Measurements from ENCODE around the gene WDR7.
"Not testable (repeated sequence)": the region's sequence is repeated elsewhere in the genome, so short reads cannot be mapped to it uniquely, and the experiment has no call there.

The WDR7 gene

GRCh38 chr18:56650944-56651770 lies at the start of gene WDR7:
TSS of gene WDR7 (plus strand) at chr18:56651359. CDS start at chr18:56672516, 21,157 bp downstream.
- DNase-seq = peak; percentile 98

DNA sequence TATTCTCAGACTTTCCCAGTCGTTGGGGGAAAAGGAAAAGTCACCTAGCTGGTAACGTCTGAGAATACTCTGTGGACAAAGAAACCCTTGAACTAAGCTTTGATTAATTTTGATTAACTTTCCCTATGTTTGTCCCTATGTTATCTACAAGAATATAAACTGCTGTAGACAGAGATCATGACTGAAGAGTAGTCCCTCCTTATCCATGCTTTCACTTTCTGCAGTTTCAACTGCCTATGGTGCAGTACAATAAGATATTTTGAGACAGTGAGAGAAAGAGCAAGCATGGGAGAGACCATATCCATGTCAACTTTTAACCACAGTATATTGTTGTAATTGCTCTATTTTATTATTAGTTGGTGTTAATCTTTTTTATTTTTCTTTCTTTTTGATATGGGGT lies 44.5 kb upstream of the WDR7 start:
- no peak for DNase-seq

DNA sequence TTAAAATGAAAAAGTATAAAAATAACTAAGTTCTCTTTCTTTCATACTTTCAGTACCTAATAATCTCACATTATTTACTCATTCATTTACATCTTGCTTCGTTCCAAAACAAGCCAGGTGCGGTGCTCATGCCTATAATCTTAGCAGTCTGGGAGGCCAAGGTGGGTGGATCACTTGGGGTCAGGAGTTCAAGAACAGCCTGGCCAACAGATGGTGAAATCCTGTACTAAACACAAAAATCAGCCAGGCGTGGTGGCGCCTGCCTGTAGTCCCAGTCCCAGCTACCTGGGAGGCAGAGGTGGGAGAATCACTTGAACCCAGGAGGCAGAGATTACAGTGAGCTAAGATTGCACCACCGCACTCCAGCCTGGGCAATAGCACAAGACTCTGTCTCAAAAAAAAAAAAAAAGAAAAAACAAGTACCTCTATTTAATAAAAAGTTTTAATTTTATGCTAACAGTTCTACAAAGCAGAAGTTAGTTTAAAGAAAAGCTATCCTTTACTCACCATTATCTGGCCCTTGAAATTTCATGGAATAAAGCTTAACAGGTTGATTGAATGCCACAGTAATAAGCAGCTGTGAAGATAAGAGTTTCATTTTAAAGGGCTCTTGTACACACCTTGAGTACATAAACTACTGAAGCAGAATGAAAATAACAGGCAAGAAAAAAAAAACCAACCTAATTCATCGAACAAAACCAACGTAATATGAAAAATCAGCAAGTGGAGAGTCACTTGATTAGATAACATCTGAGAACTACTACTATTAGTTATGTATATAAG lies 35.2 kb upstream of the WDR7 start:
- no peak for DNase-seq

GRCh38 chr18:56627991-56628390 lies 23.2 kb upstream of the WDR7 start:
- DNase-seq = no peak

DNA sequence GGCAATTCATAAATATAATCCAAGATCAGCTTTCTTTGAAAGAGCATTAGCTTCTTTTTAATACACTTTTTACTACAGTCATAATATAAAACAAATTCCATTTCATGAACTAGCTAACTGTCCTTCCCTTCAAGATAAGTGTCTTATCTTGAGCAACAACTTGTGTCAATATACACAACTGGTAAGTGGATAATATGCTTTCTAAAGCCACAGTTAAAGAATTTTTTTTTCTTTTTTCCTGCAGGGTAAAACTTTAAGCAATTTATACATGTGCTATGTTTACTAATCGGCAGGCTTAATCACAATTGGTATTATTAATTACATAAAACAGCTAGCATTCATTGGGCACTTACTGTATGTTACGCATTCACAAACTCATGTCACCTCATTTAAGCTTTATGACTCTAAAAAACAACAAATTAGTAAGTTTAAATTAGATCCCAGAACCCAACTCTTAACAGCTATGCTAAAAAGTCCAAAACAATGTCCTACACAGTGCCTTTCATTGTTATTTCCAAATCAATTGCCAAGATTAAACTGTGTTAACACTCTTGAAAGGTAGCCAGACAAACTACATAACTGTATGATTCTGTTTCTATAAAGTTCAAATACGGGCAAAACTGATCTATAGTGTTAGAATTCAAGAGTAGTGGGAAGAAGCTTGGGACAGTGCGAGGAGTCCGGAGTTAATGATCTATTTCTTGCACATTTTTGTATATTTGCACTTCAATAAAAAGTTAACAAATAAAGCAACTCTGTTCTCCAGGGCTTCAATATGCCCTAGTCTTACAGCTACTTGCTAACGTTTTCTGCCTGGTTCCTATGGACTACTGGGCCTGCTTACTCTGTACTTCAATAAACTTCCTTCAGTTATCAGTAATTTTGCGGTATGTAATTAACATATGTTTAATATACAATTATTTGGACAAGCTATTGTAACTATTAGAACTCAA lies 18.8 kb upstream of the WDR7 start:
- DNase-seq = no peak

GRCh38 chr18:56635007-56635406 lies 16.2 kb upstream of the WDR7 start:
- DNase-seq = no peak

DNA sequence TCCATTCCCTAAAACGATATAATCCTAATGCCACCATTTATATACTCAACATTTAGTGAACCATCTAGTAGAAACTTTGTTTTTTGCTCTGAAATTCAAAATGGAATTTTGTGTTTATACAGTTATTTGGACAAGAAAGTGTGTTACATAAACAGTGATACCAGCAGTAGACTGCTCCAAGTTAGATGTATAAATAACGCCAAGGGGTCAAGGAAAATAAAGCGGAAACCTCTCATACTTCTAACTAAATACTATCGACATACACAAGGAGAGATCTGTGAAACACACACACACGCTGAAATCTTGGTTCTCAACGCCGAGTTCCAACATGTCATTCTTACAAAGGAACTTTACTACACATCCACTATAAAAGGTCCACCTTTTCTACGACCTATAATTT lies 14.0 kb upstream of the WDR7 start:
- no peak for DNase-seq

GRCh38 chr18:56637711-56638231 lies 13.4 kb upstream of the WDR7 start:
- DNase-seq = no peak

GRCh38 chr18:56638232-56639103 lies 12.7 kb upstream of the WDR7 start, which contains the start of gene TXNL1:
TSS of gene TXNL1 (minus strand) at chr18:56638592. CDS start at chr18:56638440, 152 bp downstream.
- DNase-seq = peak; percentile 99

- no peak for DNase-seq
These were observed 12.1 kb upstream of the WDR7 start for GRCh38 chr18:56639104-56639381.

DNA sequence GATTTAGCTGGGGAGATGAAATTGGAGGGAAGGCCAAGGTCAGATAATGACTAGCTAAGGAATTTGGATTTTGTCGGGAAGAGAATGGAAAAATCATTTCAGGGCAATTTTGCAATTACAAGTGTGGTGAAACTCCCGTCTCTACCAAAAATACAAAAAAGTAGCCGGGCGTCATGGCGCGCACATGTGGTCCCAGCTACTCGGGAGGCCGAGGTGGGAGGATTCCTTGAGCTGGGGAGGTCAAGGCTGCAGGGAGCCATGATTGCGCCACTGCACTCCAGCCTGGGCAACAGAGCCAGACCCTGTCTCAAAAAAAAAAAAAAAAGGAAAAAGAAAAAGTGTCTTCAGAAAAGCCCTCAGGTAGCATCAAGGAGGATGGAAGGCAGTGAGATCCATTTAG lies 11.6 kb upstream of the WDR7 start:
- no peak for DNase-seq

DNA sequence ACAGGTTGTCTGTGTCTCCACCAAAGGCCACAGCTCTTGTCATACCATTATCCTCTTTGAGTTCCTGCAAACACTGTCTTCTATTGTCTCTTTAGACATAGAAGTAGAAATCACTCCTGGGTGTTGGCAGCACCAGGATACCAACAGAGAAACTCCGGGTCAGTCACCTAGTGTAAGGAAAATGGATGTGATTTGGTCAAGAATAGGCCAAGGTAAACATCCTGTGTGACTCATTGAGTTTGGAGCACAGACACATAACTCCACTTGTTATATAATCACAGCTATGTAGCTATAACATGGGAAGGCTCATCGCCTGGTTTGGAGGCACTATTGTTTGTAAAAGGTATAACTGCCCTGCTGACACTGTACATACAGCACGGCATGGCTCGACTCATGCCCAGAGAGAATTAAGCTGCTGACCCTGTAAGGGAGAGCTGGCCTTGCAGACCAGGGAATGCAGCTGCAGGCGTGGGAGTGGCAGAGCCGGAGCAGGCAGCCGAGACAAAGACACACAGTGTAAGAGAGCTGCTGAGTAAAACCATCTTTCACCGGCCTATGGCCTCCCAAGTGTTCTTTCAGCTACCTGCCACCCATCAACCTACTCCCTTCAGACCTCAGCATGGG lies 9.3 kb upstream of the WDR7 start:
- DNase-seq = peak; percentile 54

DNA sequence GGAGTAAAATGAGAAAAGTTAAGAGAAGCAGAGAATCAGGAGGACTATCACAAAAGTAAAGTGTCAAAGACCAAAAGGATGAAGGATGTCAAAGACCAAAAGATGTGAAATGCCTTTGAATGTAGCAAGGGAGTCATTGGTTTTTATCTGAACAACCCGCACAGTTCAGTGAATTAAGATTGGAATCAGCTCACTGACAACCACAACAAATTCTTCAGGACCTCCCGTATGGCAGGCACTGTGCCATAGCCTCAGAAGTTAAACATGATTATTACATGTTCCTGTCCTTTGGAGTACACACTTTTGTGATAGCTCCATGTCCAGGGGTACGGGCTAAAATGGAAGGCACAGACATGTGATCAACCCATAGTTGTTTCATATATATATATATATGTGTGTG lies 7.8 kb upstream of the WDR7 start:
- DNase-seq = no peak

GRCh38 chr18:56645415-56646016 lies 5.6 kb upstream of the WDR7 start:
- peak; percentile 17 for DNase-seq

- DNase-seq = no peak
These were observed 4.1 kb upstream of the WDR7 start for GRCh38 chr18:56647071-56647470.

GRCh38 chr18:56647951-56648893 lies 2.9 kb upstream of the WDR7 start:
- DNase-seq = no peak

DNA sequence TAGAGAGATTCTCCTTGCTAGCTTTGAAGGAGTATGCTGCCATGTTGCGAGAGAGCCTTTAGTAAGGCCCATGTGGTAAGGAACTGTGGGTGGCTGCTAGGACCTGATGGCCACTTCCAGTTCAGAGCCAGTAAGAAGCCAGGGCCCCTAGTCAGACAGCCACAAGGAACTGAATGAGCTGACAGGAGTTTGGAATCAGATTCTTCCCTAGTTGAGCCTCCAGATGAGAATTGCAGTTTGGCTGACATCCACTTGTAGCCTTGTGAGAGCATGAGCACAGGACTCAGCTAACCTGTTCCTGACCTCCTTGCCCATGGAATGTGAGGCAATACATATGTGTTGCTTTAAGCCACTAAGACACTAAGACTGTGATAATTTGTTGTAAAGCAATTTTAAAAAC lies 1.2 kb upstream of the WDR7 start:
- no peak for DNase-seq

GRCh38 chr18:56651771-56652092 lies 573 bp downstream of the WDR7 start:
- DNase-seq = no peak

DNA sequence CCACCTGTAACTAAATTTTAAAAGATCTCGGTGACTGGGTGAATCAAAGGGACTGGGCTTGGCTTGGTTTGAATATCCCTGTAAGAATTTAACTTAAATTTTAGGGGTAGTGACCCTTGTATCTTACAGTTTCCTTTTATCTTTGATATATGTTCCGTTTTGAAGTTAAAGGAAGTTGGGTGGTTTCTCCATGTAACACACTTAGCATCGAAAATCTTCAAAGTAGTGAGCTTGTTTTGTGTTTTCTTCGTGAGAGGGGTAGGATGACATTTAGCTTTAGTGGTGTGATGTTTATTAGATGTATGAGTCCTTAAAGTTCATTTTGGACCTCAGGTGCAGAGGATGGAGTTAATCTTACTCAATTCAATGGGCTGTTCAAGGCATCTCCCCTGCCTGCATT lies 1.6 kb downstream of the WDR7 start:
- no peak for DNase-seq

- not testable (repeated sequence) for DNase-seq
These were observed 3.1 kb downstream of the WDR7 start for GRCh38 chr18:56654280-56654679.

All from HCEC 1CT (cell line).